Renal cortex interstitium (tissue), 15 donors: Measurements from ENCODE around the gene RFPL1. TPM values are rescaled to one million over a fixed set of nuclear protein-coding genes. Genes with fewer than 3 reads are reported as not detected.
"Not testable (repeated sequence)": the region's sequence is repeated elsewhere in the genome, so short reads cannot be mapped to it uniquely, and the experiment has no call there.

Experiments
- DNase-seq, 11 donors: peaks; one replicate each; pipeline ENCODE4 v3.0.0-alpha.2; 2013; ENCODE audit warnings: low read depth in 9 of 11, low spot score in 4 of 11; ENCODE audit errors: extremely low read depth in 1 of 11
- long read RNA-seq, 16 experiments: transcript quantifications; one replicate each; lab custom pipeline, GENCODE V29; 2026
- polyA plus RNA-seq, 3 donors: library from polyadenylated mRNA; unstranded; fragments of 120-200 nt; gene quantifications; one replicate each; pipeline ENCODE4 v1.2.1, GENCODE V29; 2013; ENCODE audit not compliant: insufficient read length in 3 of 3

RFPL1 gene
- 1 to 10 TPM; 1.1 to 1.2 (median 1.2) TPM for polyA plus RNA-seq
- long read RNA-seq, donor 1: 0 reads
- long read RNA-seq, donor 2: 0 reads
- long read RNA-seq, donor 3, partial matches to known transcripts: 0 of 1 reads
- long read RNA-seq, donor 3, other reads (novel, unspliced or antisense): 0 of 1 reads
- long read RNA-seq, donor 4: 0 reads
- long read RNA-seq, donor 5: 0 reads
- long read RNA-seq, donor 6: 0 reads
- long read RNA-seq, donor 7: 0 reads
- long read RNA-seq, donor 8, partial matches to known transcripts: 0 of 2 reads
- long read RNA-seq, donor 8, other reads (novel, unspliced or antisense): 0 of 2 reads
- long read RNA-seq, donor 9: 0 reads
- long read RNA-seq, donor 10: 0 reads
- long read RNA-seq, donor 11: 0 reads
- long read RNA-seq, donor 12: 0 reads
- long read RNA-seq, donor 13: 0 reads
- long read RNA-seq, donor 14: 0 reads
- long read RNA-seq, donor 15: 0 reads
- long read RNA-seq, donor 16, partial matches to known transcripts: 0 of 1 reads
- long read RNA-seq, donor 16, other reads (novel, unspliced or antisense): 0 of 1 reads

DNA sequence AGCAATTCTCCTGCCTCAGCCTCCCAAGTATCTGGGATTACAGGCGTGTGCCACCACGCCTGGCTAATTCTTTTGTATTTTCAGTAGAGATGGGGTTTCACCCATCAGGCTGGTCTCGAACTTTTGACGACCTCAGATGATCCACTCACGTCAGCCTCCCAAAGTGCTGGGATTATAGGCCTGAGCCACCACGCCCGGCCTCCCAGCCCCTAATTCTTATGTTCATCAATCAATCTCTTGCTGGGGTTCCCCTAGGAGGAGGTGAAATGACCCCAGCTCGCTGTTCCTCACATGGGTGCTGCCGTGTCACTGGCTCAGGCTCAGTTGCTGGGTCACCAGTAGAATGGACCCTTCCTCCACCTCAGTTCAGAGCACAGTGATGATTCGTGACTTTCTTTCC lies at the start of gene RFPL1:
Gene RFPL1 (plus strand): TSS at position 301 of the 400 bp plus-strand sequence.
- DNase-seq: not testable (repeated sequence)

DNA sequence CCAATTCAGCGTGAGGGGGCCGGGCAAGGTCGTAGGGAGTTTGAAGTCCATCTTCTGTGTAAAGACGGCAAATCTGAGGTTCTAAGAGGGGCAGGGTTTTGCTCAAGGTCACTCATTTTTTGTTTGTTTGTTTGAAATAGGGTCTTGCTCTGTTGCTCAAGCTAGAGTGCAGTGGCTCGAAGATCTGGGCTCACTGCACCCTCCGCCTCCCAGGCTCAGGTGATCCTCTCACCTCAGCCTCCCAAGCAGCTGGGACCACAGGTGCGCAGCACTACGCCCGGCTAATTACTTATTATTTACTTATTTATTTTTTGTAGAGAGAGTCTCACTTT lies 49.7 kb upstream of the RFPL1 start:
- DNase-seq: no peak

DNA sequence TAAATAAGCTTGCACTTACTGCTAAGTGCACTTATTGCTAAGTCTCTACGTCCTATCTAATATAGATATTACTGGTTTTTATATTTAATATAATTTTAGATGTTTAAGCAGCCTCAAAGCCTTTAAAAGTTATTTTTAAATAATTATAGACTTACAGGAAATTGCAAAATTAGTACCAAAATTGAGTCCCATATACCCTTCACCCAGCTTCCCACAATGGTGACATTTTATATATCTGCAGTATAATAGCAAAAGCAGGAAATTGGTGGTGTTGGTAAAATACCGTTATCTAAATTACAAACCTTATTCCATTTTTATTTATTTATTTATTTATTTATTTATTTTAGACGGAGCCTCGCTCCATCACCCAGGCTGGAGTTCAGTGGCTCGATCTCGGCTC lies 48.1 kb upstream of the RFPL1 start:
- no peak for DNase-seq

DNA sequence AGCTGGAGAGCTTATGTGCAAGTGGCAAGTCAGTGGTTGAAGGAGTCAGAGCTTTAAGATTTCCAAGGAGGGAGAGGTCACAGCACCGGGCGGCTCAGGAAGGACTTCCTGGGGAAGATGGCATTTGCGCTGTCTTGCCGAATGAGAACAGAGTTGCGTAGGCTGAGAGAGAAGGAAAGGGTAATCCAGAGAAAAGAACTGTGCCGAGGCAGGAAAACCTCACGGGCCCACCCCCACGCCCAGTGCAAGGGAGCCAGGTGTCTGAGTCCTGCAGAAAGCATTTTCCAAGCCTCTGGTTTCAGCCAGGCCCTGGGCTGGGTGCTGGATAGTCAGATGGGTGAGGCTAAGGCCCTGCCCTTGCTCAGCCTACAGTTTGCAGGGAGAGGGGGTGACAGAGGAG lies 46.8 kb upstream of the RFPL1 start:
- no peak for DNase-seq

DNA sequence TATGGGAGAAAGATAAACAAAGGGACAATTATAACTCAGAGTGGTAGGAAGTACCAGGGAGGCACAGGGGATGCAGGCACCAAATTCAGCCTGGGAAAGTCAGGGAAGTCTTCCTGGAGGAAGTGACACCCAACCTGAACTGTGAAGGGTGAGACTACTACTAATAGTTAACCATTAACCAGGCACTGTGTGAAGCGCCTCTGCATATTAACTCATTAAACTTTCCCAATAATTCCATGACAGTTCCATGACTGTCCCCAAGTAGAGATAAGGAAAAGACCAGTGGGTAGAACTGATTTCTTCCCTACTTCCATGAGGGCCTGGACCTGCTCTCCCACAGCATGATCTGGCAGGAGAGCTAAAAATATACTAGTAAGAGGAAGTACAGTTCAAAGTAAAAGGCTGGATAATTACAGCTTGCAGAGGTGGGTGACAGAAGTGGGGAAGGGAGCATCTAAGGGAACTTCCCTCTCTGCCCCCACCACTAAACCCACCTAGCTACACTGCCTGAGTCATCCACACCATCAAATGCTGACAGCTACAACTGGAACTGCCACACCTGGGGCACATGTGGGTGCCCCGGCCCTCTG lies 45.3 kb upstream of the RFPL1 start:
- no peak for DNase-seq

DNA sequence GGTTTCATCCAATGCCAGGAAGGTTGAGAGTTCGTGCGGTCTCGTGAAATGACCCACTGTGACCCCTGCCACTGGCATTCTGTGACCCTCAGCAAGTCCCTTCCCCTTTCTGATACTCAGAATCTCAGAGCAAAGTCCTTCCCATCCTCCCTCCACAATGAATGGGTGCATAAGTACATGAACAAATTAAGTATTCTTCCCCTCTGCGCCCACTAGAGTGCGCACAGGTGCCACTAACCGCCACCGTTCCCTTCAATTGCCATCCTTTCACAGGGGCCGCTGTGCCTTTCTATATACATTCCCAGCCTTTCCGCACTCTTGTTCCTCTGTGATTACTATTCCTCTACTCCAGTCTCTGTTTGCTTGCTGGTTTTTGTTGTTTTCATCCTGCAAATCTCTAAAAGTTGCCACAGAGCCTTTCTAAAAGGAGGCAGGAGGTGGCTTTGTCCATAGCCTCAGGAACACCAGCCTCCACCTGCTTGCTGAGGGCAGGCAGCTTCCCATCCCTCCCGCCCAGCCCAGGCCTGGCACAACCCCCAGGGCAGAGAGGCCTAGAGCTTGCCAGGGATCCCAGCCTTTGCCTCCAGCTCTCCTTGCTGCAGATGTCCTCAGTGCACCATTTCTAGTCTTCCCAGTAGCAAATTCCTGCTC lies 43.3 kb upstream of the RFPL1 start:
- peak; percentile 38 to 78 (median 65) for DNase-seq

DNA sequence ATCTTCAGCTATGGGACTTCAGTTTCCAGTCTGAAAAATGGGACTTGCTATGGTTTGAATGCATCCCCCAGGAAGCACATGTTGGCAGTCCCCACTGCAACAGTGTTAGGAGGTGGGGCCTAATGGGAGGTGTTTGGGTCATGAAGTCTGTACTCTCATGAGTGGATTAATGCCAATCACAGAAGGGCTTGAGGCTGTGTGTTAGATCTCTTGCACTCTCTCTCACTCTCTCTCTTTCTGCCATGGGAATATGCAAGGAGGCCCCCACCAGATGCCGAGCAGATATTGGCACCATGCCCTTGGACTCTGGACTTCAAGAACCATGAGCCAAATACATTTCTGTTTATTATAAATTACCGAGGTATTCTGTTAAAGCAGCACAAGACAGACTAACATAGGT lies 42.3 kb upstream of the RFPL1 start:
- no peak for DNase-seq

DNA sequence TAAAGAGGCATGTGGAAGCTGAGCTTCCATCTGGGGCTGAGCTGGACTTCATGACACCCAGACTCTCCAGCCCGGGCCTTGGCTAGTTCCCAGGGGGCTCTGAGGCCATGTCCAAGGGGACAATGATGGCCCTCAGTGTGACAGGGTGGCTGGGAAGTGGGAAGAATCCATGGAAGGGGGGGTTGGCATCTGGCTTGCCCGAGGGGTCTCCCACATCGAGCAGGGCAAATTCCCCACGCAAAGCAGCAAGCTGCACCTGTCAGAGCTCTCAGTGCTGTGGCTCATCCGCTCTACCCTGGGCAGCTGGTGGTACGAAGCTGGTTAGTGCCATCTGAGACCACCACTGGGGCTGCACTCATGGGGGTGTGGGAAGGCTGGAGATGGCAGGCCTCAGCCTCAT lies 40.6 kb upstream of the RFPL1 start:
- DNase-seq: no peak

DNA sequence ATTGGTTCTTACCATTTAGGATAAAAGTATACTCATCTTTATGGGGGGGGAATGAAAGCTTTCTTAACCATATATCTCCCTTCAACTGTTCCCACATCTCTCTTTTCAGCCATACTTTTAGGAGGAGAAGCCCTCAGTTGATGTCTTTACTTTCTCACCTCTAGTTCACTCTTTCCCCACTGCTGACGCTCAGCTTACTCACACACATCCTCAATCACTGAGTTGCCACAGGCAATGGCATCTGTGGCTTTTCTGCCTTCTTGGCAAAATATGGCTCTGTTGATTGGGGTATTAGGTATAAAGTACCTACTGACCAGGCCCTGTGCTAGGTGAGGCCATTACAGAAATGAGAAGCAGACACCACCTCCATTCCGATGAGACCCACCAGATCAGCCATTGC lies 37.8 kb upstream of the RFPL1 start:
- no peak for DNase-seq

DNA sequence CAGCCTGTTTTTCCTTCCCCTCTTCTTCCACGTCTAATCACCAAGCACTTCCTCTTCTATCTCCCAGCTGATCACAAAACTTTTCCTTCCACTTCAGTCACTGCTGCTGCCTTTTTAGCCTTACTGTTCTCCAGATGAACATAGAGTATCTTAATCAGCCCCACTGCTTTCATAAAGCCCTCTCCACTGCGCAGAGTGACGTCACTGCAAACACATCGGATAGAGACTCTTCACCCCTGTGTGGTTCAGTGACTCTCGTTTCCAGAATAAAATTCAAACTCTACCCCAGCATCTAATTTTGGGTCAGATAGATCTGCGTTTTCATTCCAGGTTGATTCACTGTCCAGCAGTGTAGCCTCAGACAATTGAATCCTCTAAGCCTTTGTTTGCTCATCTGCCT lies 36.8 kb upstream of the RFPL1 start:
- not testable (repeated sequence) for DNase-seq

DNA sequence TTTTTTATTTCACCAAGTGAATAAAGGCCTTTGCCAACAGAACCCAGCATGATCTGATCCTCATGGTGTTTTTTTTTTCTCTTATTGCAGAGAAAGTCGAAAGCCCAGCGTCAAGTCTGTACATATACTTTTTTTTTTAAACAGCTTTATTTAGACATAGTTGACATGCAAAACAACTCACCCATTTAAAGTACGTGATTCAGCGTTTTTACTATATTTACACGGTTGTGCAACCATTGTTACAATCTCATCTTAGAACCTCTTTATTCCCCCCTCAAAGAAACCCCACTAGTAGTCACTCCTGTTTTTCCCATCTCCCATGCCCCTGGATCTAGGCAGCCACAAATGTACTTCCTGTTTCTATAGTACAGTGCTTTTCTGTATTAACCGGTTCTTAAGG lies 29.4 kb upstream of the RFPL1 start:
- no peak for DNase-seq

DNA sequence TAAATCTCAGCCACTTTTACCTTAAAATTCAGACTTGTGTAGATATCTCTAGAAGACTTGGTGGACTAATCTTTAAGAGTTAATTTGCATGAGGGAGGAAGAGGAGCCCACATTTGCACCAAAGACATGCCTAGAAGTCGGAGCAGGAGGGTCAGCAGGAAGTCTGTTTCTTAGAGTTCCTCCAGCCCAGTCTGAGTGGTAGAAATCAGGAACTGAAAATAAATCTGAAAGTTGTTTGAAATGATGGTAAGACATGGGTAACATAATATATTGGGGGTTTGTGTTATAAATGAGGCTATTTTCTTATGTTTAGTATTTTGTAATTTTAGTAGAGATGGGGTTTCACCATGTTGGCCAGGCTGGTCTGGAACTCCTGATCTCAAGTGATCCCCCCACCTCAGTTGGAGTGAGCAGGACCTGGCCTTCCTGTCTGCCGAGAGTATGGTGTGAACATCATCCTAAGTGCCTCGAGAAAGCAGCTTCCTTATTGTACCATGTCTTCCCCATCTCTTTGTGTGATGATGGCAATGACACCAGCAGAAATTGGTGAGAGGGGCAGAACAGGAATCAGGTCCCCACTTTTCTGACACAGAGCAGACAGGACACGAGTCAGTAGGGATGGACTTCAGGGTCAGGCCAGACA lies 26.7 kb upstream of the RFPL1 start:
- DNase-seq: not testable (repeated sequence)

DNA sequence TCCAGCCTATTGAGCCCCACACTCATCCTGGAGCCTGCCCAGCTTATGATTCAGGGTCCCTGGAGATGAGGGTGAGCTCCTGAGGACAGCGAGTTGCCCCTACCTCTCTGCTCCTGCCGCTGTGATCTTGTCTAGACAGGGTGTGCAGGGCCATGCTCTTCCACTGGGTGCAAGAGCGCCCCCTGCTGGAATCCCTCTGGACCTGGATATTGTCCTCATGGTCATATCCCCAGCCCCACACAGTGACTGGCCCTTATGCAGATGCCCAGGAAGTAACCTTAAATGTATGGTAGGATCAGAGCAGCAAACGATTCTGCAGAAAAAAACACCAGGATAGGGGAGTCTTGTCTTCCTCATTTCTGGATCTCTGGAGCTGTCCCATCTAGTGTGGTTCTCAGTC lies 25.6 kb upstream of the RFPL1 start:
- not testable (repeated sequence) for DNase-seq

DNA sequence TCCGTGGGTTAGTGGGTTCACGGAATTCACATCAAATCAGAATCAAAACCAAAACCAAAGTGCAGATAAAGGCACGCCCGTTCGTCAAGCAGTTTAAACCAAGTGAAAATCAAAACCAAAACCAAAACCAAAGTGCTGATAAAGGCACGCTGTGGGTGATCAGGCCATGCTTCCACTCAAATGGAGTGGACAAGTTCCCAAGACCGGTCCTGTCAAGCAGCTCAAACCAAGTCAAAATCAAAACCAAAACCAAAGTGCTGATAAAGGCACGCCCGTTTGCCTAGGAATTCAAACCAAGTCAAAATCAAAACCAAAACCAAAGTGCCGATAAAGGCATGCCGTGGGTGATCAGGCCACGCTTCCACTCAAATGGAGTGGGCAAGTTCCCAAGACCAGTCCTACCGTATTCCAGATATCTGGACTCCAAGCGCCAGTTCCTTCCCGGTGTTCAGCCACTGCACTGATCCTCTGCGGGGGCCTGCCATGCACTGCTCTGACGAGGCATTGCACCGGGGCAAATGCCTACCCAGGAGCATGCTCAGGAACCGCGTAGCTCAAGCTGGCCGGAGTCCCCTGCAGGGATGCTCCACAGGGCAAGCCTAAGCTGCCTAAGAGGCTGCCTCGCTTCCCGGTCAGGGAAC lies 23.3 kb upstream of the RFPL1 start:
- DNase-seq: not testable (repeated sequence)

DNA sequence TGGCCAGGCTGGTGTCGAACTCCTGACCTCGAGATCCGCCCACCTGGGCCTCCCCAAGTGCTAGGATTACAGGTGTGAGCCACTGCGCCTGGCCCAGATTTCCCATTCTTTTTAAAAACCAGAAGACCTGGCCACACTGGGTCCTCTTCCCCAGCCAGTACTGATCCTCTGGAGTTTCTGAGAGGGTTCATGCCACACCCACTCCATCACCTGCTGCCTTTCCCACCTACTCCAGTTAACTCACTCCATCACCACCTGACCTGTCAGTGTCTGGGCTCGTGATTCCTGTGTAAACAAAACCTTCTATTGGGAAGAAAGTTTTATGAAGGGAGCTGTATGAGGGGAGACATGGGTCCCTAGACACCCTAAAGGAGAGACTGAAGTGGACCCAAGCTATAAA lies 19.7 kb upstream of the RFPL1 start:
- DNase-seq: not testable (repeated sequence)

DNA sequence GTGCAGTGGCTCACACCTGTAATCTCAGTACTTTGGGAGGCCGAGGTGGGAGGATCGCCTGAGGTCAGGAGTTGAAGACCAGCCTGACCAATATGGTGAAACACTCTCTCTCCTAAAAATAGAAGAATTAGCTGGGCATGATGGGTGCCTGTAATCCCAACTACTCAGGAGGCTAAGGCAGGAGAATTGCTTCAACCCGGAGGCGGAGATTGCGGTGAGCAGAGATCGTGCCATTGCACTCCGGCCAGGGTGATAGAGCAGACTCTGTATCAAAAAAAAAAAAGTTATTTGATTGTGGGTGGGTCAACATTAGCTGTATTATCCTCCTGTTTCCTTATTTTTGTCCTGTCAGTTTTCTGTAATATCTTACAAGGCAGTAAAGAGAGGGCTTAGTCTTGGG lies 11.9 kb upstream of the RFPL1 start:
- no peak for DNase-seq

DNA sequence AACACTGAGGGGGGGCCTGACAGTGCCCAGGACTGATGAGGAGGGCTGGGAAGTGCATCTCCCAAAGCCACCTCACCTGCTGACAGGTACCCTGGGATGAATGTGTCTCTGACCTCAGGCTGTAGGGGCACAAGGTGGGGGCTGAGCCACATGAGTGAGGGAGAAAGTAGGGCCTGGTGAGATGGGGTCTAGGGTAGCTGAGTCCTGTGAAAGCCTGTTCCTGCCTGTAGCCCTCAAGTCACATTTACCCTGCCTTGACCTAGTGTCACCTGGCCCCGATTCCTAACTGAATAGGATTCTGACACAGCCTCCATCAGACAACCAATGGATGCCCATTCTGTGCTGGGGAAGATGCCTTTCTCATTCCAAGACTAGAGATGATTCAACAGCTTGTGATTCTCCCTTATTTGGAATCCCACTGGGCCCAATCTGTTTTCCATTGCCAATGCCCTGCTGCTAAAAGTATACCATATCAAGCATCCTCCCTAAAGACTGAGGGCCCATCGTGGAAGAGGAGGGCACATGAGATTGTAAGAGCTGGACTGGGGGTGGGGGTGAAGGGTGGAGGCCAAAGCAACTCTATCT lies 11.1 kb upstream of the RFPL1 start:
- DNase-seq: no peak

DNA sequence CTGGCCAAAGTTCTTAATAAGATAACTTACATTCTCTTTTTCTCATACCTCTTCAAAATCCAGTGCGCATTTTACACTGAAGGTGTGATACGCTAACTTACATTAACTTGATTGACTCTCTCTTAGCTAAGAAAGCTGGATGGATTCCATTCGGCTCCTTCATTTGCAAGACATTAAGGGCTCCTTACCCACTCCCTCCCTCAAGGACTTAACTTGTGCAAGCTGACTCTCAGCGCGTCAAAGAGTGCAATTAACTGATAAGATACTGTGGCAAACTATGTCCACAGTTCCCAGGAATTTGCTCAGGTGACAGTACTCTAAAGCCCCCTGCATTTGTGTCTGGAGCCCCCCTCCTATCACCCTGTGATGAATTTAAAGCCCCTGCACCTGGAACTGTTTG lies 6.4 kb upstream of the RFPL1 start:
- DNase-seq: no peak

DNA sequence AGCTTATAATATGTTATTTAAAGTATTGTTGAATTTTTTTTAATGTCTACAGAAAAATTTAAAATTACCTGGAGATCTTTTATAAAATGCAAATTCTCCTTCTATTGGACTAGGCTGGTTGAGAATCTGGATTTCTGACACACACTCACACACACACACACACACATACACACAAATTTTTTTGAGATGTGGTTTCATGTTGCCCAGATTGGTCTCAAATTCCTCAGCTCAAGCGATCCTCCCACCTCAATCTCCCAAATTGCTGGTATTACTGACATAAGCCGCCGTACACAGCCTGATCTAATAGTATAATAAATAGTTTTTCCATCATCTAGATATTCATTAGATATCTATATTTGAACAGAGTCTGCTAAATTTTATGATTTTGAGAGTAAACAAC lies 4.5 kb upstream of the RFPL1 start:
- no peak for DNase-seq
